GM12891 (cell line): Measurements from ENCODE around the gene NADSYN1.
A peak's percentile ranks its signal among the peaks of the same experiment; 100 is the strongest.

ENCODE experiments used
- DNase-seq: peaks from one replicate; pipeline ENCODE4 v3.0.0; 2011; ENCODE audit warnings: low spot score; ENCODE audit not compliant: insufficient read length
- FAIRE-seq: peaks from 2 replicates; lab custom pipeline; 2011; peaks lifted over from hg19 to GRCh38; lab: Jason Lieb, UNC
- PAX5 ChIP-seq: IDR thresholded peaks from 2 replicates; pipeline ENCODE4 v1.6.1; 2011; ENCODE audit warnings: low read length, moderate library complexity, mild to moderate bottlenecking; ENCODE audit not compliant: insufficient read depth, severe bottlenecking
- POLR2A ChIP-seq: IDR thresholded peaks from 2 replicates; pipeline ENCODE4 v1.6.1; 2011; ENCODE audit warnings: low read depth, low read length, control low read depth
- POLR2AphosphoS5 ChIP-seq: IDR thresholded peaks from 2 replicates; pipeline ENCODE4 v1.6.1; 2011; ENCODE audit warnings: low read depth, low read length, control low read depth
- POU2F2 ChIP-seq: IDR thresholded peaks from 2 replicates; pipeline ENCODE4 v1.6.1; 2011; ENCODE audit warnings: low read depth, mild to moderate bottlenecking, control low read depth, low read length, moderate library complexity
- SPI1 ChIP-seq: IDR thresholded peaks from 2 replicates; pipeline ENCODE4 v1.6.1; 2011; ENCODE audit warnings: low read depth, low read length, control low read depth
- TAF1 ChIP-seq: IDR thresholded peaks from 2 replicates; pipeline ENCODE4 v1.6.1; 2011; ENCODE audit warnings: low read depth, low read length, control low read depth

NADSYN1 gene

DNA sequence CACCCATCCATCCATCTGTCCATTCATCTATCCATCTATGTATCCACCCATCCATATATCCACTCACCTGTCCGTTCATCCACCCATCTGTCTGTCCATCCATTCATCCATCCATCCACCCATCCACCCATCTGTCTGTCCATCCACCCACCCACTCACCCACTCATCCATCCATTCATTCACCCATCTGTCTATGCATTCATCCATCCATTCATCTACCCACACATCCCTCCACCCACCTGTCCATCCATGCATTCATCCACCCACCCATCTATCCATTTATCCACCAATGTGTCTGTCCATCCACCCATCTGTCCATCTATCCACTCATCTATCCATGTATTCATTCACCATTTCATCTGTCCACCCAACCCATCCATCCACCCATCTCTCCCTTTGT, 33.3 kb downstream of the NADSYN1 start:
- FAIRE-seq (no peak), DNase-seq (no peak)
- TF ChIP-seq PAX5 (no peak), POLR2A (no peak), SPI1 (no peak), TAF1 (no peak), POU2F2 (no peak), POLR2AphosphoS5 (no peak)

DNA sequence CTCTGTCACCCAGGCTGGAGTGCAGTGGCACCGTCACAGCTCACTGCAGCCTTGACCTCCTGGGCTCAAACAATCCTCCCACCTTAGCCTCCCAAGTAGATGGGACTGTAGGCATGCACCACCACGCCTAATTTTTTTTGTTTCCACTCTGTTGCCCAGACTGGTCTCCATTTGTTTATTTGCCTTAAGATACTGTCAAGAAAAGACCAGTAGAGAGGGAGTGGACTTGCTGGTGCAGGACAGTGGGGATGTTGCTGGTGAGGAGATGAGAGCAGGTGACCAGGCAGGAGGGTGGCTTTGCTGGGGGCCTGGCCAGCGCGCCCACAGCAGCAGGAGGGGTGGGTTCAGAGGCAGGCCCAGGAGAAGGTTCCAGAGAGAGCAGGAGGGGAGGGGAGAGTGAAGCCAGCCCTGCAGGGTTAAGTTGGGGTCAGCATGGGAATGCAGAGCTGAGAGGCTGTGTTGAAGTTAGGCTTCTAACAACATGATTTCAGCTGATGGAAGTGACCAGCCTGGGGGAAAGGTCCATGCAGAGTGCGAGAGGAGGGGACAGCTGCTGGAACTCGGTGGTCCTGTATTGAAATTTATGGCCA, 35.8 kb downstream of the NADSYN1 start:
- FAIRE-seq (no peak), DNase-seq (no peak)
- no peak for TF ChIP-seq TAF1
- no peak for TF ChIP-seq PAX5
- TF ChIP-seq POLR2A: no peak
- TF ChIP-seq SPI1: no peak
- TF ChIP-seq POLR2AphosphoS5: no peak
- no peak for TF ChIP-seq POU2F2

DNA sequence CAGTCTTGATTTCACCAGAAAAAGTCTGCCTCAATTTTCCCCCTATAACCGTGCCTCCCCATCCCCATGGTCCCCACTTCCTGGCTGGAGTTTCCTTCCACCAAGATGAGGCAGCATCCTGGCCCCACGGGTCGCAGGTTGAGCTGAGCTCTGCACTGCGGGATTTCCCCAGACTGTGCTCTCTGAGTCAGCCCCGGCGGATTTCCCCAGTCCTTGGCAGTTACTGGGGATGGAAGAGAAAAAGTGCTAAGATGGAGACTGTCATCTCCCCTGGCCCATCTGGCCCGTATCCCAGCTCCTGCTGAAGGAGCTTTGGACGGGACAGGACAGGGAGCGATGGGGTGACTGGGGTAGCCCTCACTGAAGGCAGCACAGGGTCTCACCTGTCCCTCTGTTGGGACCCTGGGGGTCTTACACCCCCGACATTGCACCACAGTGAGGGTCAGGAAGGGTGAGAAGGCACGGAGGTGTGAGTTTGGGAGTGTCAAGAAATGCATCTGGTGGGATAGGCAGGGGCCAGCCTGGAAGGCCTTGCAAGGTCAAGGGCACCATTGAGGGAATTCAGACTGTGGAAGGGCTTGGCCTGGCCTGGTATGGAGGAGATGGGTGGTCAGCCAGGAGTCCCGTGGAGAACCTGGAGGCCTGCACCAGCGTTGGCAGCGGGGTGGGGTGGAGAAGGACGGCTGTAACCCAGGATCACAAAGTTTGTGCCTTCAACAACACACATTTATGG, 36.5 kb downstream of the NADSYN1 start:
- DNase-seq (peak; percentile 49), FAIRE-seq (no peak)
- TF ChIP-seq POLR2A (no peak), SPI1 (peak; percentile 22; the same call in 1 of the 2 replicates)

DNA sequence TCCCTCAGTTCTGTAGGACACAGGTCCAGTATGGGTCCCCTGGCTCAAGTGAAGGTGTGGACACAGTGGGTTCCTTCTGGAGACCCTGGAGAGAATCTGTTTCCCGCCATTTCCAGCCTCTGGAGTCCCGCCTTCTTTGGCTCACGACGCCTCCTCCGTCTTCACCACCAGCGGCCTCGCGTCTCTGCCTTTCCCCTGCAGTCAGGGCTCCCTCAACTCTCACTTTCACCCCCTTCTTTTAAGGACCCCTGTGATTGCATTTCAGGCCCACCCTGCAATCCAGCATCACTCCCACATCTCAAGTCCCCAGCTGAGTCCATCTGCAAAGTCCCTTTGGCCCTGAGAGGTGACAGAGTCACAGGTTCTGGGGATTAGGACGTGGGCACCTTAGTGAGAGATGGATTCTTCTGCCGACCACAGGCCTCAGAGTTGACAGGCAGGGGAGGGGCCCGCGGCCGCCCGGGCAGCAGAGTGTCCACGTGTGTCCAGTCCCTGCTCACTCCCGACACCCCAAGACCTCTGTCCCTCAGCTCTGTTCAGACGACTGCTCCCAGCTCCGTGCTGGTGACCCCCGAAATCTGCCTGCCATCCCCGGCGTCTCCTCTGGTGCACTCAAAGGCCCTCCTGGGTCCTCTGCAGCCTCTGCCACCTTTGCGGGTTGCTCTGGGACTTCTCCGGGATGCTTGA, 37.2 kb downstream of the NADSYN1 start:
- FAIRE-seq: no peak
- no peak for TF ChIP-seq POLR2A
- no peak for TF ChIP-seq SPI1
- no peak for TF ChIP-seq TAF1
- TF ChIP-seq POLR2AphosphoS5: no peak
- no peak for TF ChIP-seq PAX5
- no peak for TF ChIP-seq POU2F2
- no peak for DNase-seq

DNA sequence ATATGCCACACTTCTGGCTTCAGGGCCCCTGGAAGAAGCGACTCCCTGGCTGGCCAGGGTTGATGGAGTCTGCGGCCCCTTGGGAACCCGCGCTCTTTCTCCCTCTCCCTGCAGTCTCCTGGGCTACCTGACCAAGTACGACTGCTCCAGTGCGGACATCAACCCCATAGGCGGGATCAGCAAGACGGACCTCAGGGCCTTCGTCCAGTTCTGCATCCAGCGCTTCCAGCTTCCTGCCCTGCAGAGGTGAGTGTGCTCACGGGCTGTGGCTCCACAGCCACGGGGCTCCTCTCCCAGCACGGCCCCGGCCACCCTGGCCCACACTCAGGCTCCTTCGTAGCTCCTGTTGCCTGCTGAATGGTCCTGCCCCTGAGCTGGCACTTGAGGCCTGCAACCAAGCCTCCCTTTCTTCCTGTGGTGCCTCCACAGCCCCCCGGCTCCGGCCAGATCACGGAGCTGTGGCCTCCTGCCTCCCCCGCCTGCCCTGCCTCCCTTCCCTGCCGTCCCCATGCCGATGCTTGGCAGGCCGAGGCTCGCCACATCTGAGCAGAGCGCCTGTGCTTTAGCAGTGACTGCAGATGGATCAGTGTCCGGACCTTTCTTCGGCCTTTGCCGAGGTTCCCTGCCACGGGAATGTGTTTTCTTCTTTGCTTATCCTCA, 37.9 kb downstream of the NADSYN1 start:
- no peak for FAIRE-seq
- TF ChIP-seq POLR2AphosphoS5: no peak
- TF ChIP-seq POLR2A: no peak
- no peak for TF ChIP-seq PAX5
- TF ChIP-seq POU2F2: no peak
- no peak for TF ChIP-seq SPI1
- no peak for TF ChIP-seq TAF1
- DNase-seq: no peak

- no peak for FAIRE-seq
- TF ChIP-seq POU2F2: no peak
- TF ChIP-seq PAX5: no peak
- no peak for TF ChIP-seq POLR2AphosphoS5
- no peak for TF ChIP-seq TAF1
- no peak for TF ChIP-seq SPI1
Observed at GRCh38 chr11:71491531-71491930, 38.5 kb downstream of the NADSYN1 start.

DNA sequence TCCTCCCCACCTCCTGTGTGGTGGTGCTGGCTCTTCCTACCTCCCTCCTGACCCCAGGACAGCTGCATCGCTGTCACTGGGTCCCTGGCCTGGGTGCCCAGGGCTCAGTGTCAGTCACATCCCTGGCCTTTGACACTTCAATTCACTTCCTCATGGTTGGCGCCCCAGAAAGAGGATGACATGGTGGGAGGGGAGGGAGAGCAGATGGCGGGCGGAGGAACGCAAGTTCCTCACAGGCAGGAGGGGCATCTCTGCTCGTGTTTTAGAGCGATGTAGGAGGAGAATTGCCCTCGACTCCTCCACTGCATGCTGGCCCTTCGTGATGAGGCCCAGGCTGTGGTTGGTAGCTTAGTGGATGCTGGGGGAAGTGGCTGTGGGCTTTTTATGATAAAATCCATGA, 38.9 kb downstream of the NADSYN1 start:
- TF ChIP-seq POLR2A (no peak), TAF1 (no peak), PAX5 (no peak), POLR2AphosphoS5 (no peak), POU2F2 (no peak), SPI1 (no peak)
- DNase-seq (no peak), FAIRE-seq (no peak)

More at GRCh38 chr11:71491531-71491930, 38.5 kb downstream of the NADSYN1 start:
- no peak for DNase-seq

- no peak for DNase-seq
- TF ChIP-seq PAX5 (no peak), POU2F2 (no peak), POLR2AphosphoS5 (no peak), SPI1 (no peak), POLR2A (no peak), TAF1 (no peak)
Observed at GRCh38 chr11:71495286-71496230, 42.6 kb downstream of the NADSYN1 start.

DNA sequence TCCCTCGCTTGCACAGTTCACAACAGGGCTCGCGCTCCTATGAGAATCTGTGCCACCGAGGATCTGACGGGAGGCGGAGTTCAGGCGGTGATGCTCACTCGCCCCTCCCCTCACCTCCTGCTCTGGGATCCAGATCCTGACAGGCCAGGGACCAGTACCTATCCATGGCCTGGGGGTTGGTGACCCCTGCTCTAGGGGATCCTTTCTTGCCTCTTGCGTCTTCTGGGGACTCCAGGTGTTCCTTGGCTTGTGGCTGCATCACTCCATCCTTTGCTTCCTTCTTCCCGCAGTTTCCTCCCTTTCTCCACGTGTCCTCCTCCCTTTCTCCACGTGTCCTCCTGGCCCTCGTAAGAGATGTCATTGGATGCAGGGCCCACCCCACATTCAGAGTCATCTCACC, 43.4 kb downstream of the NADSYN1 start:
- FAIRE-seq: no peak

More at GRCh38 chr11:71495286-71496230, 42.6 kb downstream of the NADSYN1 start:
- FAIRE-seq: peak; percentile 31

More for the DNA sequence above, 43.4 kb downstream of the NADSYN1 start:
- DNase-seq: no peak
- no peak for TF ChIP-seq POLR2AphosphoS5
- TF ChIP-seq POLR2A: no peak
- no peak for TF ChIP-seq PAX5
- TF ChIP-seq SPI1: no peak
- TF ChIP-seq TAF1: no peak
- no peak for TF ChIP-seq POU2F2
